ENCODE measurements around the gene CCNY.

- TF ChIP-seq ZNF274 (IDR thresholded peaks at IDR 0.05; ENCODE audit: low read depth, low read length) (no peak), YY1 (IDR thresholded peaks at IDR 0.05; ENCODE audit: insufficient read depth, insufficient read length) (no peak)
Measured at GRCh38 chr10:35613107-35613440, 276.8 kb downstream of the CCNY start.
